Psoas muscle (tissue), 8 donors: ENCODE data around the gene SYT5. TPM values are rescaled to one million over a fixed set of nuclear protein-coding genes. Genes with fewer than 3 reads are reported as not detected.

Source experiments
- ATAC-seq, 4 donors: fragments of 200-7000 bp; cut with Tn5 transposase; one replicate each; pipeline ENCODE4 v1.9.1; 2020; ENCODE audit warnings: moderate library complexity in 3 of 4, mild to moderate bottlenecking in 2 of 4
- DNase-seq, 2 donors: peaks; one replicate each; pipeline ENCODE4 v3.0.0-alpha.2; 2020
- H3K27ac ChIP-seq: fragments of 200-600 bp; one replicate; pipeline ENCODE4 v1.8.0; 2022
- H3K27me3 ChIP-seq, 3 donors: fragments of 200-600 bp in 1 of 3; one replicate each; pipeline versions ENCODE4 v1.6.1 to v1.8.0; 2013 to 2022; ENCODE audit warnings: low read length in 2 of 3, mild to moderate bottlenecking in 2 of 3, moderate library complexity in 1 of 3; ENCODE audit not compliant: insufficient read depth in 3 of 3
- H3K36me3 ChIP-seq, 2 donors: fragments of 200-600 bp in 1 of 2; one replicate each; pipeline versions ENCODE4 v1.6.1 to v1.8.0; 2013 to 2022; ENCODE audit warnings: low read depth in 1 of 2, mild to moderate bottlenecking in 1 of 2, moderate library complexity in 1 of 2; ENCODE audit not compliant: insufficient read depth in 1 of 2
- H3K4me1 ChIP-seq: fragments of 200-600 bp; one replicate; pipeline ENCODE4 v1.8.0; 2022
- H3K4me3 ChIP-seq: fragments of 200-600 bp; one replicate; pipeline ENCODE4 v1.8.0; 2022; ENCODE audit warnings: mild to moderate bottlenecking
- H3K9me3 ChIP-seq: fragments of 200-600 bp; one replicate; pipeline ENCODE4 v1.8.0; 2022
- CTCF ChIP-seq: fragments of 200-600 bp; IDR thresholded peaks from one replicate; pipeline ENCODE4 v1.8.0; 2022; ENCODE audit warnings: antibody characterized with exemption
- WGBS, 3 donors: extraction: QIAGEN DNeasy Blood & Tissue Kit; methylation state at CpG; one replicate each; pipeline versions ENCODE4 v1.1.6 to v1.1.7; 2013; 5-methylcytosine and 5-hydroxymethylcytosine counted together
- intact Hi-C, 2 donors: fragments of 100-400 bp; cut with DNase I; formaldehyde crosslinking; loops; one replicate each; pipeline versions ENCODE4 v1.11.0 to v1.14.2; 2022
- polyA plus RNA-seq, 3 donors: library from polyadenylated mRNA; stranded (reverse); fragments of 200-250 nt; gene quantifications; one replicate each; pipeline ENCODE4 v1.2.3, GENCODE V29; 2013
- total RNA-seq, 4 donors: library from RNA; stranded (reverse); fragmentation: NEBNext Ultra II Directional in 2 of 4; extraction: Animal tissue kit (Norgen Biotek cat#: 25700) in 2 of 4; gene quantifications; one replicate each; pipeline versions ENCODE4 v1.2.1 to v1.2.4, GENCODE V29; 2021 to 2023
- donor health status: healthy with polysubstance abuse.
- donor health status: DM: no; HTN: no; CAD: no; lungs with moderate emphysema.
- donor health status: Bipolar disorder and iron deficiency.
- donor health status: healthy.
- donor health status: DM: yes; HTN: yes; CAD: no.
- donor health status: DM: no; HTN: no; CAD: no.
- donor health status: DM: no; HTN: no; CAD: no.
- donor health status: DM: yes; HTN: yes; CAD: no.

The SYT5 gene
- total and polyA plus RNA-seq, 7 donors: 0.03 to 0.13 TPM; not detected in 5

- DNase-seq: peak; percentile 45 to 68
- Histone ChIP-seq H3K27me3 (peaks cover 0 to 35% (median 6%) of the 10 kb centered on the region in 3 donors), H3K4me3 (no peak overlapping the region), H3K36me3 (no peaks in the 10 kb centered on the region), H3K27ac (peak overlapping the region; percentile 53), H3K4me1 (no peaks in the 10 kb centered on the region), H3K9me3 (no peaks in the 10 kb centered on the region)
- peak; percentile 48 to 72 (median 64) for ATAC-seq
- 38 to 46% (median 43%) methylated on average over 17 to 18 of the region's 18 CpGs for WGBS, 3 donors
- TF ChIP-seq CTCF: no peak
- intact Hi-C loops: no loop called here
Observed at GRCh38 chr19:55158848-55159749, 21.0 kb downstream of the SYT5 start.

GRCh38 chr19:55158423-55158822 lies 21.7 kb downstream of the SYT5 start:
- Histone ChIP-seq H3K36me3 (no peaks in the 10 kb centered on the region), H3K4me3 (no peak overlapping the region), H3K4me1 (no peaks in the 10 kb centered on the region), H3K9me3 (no peaks in the 10 kb centered on the region), H3K27me3 (peaks cover 0 to 35% (median 6%) of the 10 kb centered on the region in 3 donors), H3K27ac (peak overlapping the region; percentile 53)
- ATAC-seq (no peak), DNase-seq (no peak)
- intact Hi-C loops: no loop called here
- 44 to 68% (median 56%) methylated on average over 4 of the region's 4 CpGs for whole genome bisulfite sequencing, 3 donors
- TF ChIP-seq CTCF: no peak

DNA sequence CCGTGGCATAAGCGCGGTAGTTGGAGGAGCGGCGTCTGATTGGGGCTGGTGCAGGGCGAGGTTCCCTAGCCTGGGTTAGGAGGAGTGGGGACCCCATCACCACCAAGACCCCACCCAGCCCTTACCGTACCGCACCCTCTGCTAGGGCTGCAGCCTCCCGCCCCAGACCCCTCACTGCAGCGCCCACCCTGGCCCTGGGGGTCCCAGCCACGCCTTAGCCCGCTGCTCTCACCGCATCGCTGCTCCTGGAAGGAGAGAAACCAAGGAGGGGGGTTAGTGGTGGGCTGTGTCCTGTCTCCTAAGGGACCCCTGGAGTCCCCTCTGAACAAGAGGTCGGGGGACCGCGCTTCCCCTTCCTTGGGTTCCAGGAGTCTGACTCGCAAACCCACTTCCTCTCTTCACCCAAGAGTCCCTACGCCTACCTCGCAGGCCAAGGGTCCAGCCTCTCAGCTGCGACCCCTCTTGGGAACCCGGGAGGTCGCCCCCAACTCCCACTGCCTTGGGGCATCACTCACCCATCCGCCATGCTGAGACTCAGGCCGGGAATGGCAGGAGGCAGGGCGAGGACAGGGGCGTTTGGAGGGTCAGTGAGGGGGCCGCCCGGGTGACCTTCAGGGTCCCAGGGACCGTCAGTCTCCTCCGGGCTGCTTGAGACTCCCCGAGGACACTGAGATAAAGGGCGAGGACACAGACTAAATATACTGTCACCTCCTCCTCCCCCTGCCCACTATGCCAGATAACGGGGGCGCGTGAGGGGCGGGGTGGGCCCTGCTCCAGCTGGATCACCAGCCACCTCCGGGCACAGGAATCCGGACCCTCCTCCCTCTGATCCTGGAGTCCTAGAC lies 22.8 kb downstream of the SYT5 start, which contains the start of gene TNNI3:
TNNI3 (minus strand) TSS at position 669 of the 845 bp plus-strand sequence; CDS start at position 526, 143 bp downstream.
- no peaks in the 10 kb centered on the region for H3K36me3 ChIP-seq
- H3K4me3 ChIP-seq: peak within 1 kb of the TSS; percentile 59

More for the DNA sequence above, 22.8 kb downstream of the SYT5 start, which contains the start of gene TNNI3:
- no peak for TF ChIP-seq CTCF
- no peak for DNase-seq
- 55 to 59% (median 56%) methylated on average over 36 to 39 of the region's 39 CpGs for WGBS, 3 donors
- Histone ChIP-seq H3K27ac (peak within 1 kb of the TSS; percentile 53), H3K4me1 (no peaks in the 10 kb centered on the region), H3K9me3 (no peaks in the 10 kb centered on the region), H3K27me3 (peaks cover 0 to 30% (median 6%) of the 10 kb centered on the region in 3 donors)
- ATAC-seq: no peak
- intact Hi-C loops: no loop called here
